Mammary microvascular endothelial cell (primary cell): Measurements from ENCODE around the gene MACF1. TPM values are rescaled to one million over a fixed set of nuclear protein-coding genes. Genes with fewer than 3 reads are reported as not detected.

ENCODE experiments used
- total RNA-seq: library from RNA; depleted of rRNA; stranded (reverse); fragments of >200 nt; gene quantifications from 2 replicates; pipeline ENCODE4 v1.2.3, GENCODE V29; 2015

The MACF1 gene
- 195 and 209 TPM in 2 replicates for total RNA-seq

GRCh38 chr1:39204441-39205081 is at the start of gene MACF1:
MACF1 (plus strand) TSS chr1:39204695; CDS start chr1:39205023, 328 bp downstream.

GRCh38 chr1:39491146-39491921 is 286.8 kb downstream of the MACF1 start, which contains the start of gene BMP8A:
BMP8A (plus strand) TSS chr1:39491636; CDS start chr1:39491992, 356 bp downstream.

Other genes with a start within 250 kb of the MACF1 start
- gene AKIRIN1, start 213.4 kb upstream of the MACF1 start, total RNA-seq, result 31.0 and 31.4 TPM in 2 replicates
- 603 and 667 TPM in 2 replicates for gene NDUFS5, start 178.3 kb upstream of the MACF1 start, total RNA-seq